K562 (cell line): ENCODE results near the gene CDAN1. TPM values are rescaled to one million over a fixed set of nuclear protein-coding genes. Genes with fewer than 3 reads are reported as not detected.

Source experiments
- ATAC-seq: fragments of 200-7000 bp; cut with Tn5 transposase; 3 replicates; pipeline ENCODE4 v1.9.1; 2020; ENCODE audit warnings: moderate library complexity
- BruUV-seq: library from RNA; stranded (reverse); fragments of 400-500 nt; replicated peaks from 2 replicates; lab custom pipeline; 2021; lab: Mats Ljungman, UMichigan
- CTCF ChIA-PET: fragments of 300-600 bp; formaldehyde crosslinking; extraction: SDS; loops from one replicate; lab custom pipeline; 2021; ENCODE audit warnings: low intra/inter-chr PET ratio; lab: Yijun Ruan, JAX
- POLR2A ChIA-PET: fragments of 300-600, 350-650 bp; sonication (Branson Sonifier 250); formaldehyde crosslinking; extraction: SDS; loops from one replicate; lab custom pipeline; 2021; ENCODE audit warnings: antibody characterized with exemption, inconsistent platforms; lab: Yijun Ruan, JAX
- DNase-seq, 4 experiments: peaks; one replicate each; pipeline versions ENCODE4 v3.0.0 to v3.0.0-alpha.2; 2011 to 2018; ENCODE audit warnings: low spot score in 3 of 4, mixed read lengths in 3 of 4; ENCODE audit errors: extremely low read depth in 1 of 4
- FAIRE-seq: peaks from 2 replicates; lab custom pipeline; 2011; peaks lifted over from hg19 to GRCh38; lab: Jason Lieb, UNC
- H2AFZ ChIP-seq: 2 replicates; pipeline ENCODE4 v1.6.0; 2011; ENCODE audit warnings: low read depth, low read length, control low read depth, inconsistent platforms
- H3K27ac ChIP-seq: fragments of 200-600 bp; 3 replicates; pipeline ENCODE4 v1.8.0; 2011; ENCODE audit warnings: low read depth, mild to moderate bottlenecking, control low read depth, inconsistent platforms, low read length, moderate library complexity, mixed read lengths; ENCODE audit errors: extremely low read depth
- H3K27me3 ChIP-seq, 2 experiments: fragments of 300-600 bp in 1 of 2; 2 replicates in 1 of 2; 3 replicates in 1 of 2; pipeline versions ENCODE4 v1.6.0 to v1.8.0; 2011; ENCODE audit warnings: inconsistent platforms in 2 of 2, low read length in 2 of 2, mild to moderate bottlenecking in 1 of 2, mixed read lengths in 1 of 2, moderate library complexity in 1 of 2; ENCODE audit not compliant: control insufficient read depth in 2 of 2, insufficient read depth in 2 of 2
- H3K36me3 ChIP-seq: fragments of 300-600 bp; 3 replicates; pipeline ENCODE4 v1.8.0; 2011; ENCODE audit warnings: mild to moderate bottlenecking, low read length, inconsistent platforms; ENCODE audit not compliant: control insufficient read depth, insufficient read depth
- H3K4me1 ChIP-seq, 2 experiments: fragments of 200-600 bp in 1 of 2; replicated peaks in 1 of 2; 2 replicates in 1 of 2; 3 replicates in 1 of 2; pipeline versions ENCODE4 v1.5.1 to v1.8.0; 2011; ENCODE audit warnings: inconsistent platforms in 2 of 2, low read length in 2 of 2, mild to moderate bottlenecking in 1 of 2, mixed read lengths in 1 of 2, moderate library complexity in 1 of 2; ENCODE audit not compliant: control insufficient read depth in 2 of 2, insufficient read depth in 2 of 2
- H3K4me2 ChIP-seq: 2 replicates; pipeline ENCODE4 v1.6.1; 2011; ENCODE audit warnings: low read length, control low read depth, inconsistent platforms, mixed read lengths; ENCODE audit not compliant: insufficient read depth
- H3K4me3 ChIP-seq: fragments of 200-600 bp; sonication (generic), shearing (Covaris generic); 2 replicates; pipeline ENCODE4 v1.5.1; 2016; ENCODE audit warnings: control low read depth, inconsistent platforms
- H3K79me2 ChIP-seq: fragments of 200-600 bp; 3 replicates; pipeline ENCODE4 v1.8.0; 2011; ENCODE audit warnings: low read length, inconsistent platforms; ENCODE audit not compliant: control insufficient read depth, insufficient read depth
- H3K9ac ChIP-seq, 2 experiments: 2 replicates each; pipeline versions ENCODE4 v1.6.0 to v1.6.1; 2011; ENCODE audit warnings: low read depth in 2 of 2, low read length in 2 of 2, control low read depth in 1 of 2, inconsistent platforms in 1 of 2, mild to moderate bottlenecking in 1 of 2, mixed read lengths in 1 of 2; ENCODE audit not compliant: insufficient read depth in 1 of 2
- H3K9me1 ChIP-seq: one replicate; pipeline ENCODE4 v1.6.0; 2011; ENCODE audit warnings: inconsistent platforms, mild to moderate bottlenecking, low read length, moderate library complexity; ENCODE audit not compliant: control insufficient read depth, insufficient read depth
- H3K9me3 ChIP-seq: replicated peaks from 2 replicates; pipeline ENCODE4 v1.5.1; 2011; ENCODE audit warnings: low read depth, low read length, inconsistent platforms; ENCODE audit not compliant: control insufficient read depth, insufficient read depth
- H4K20me1 ChIP-seq: replicated peaks from 2 replicates; pipeline ENCODE4 v1.6.1; 2011; ENCODE audit warnings: low read length, inconsistent platforms, mixed read lengths; ENCODE audit not compliant: control insufficient read depth, insufficient read depth
- STAT5B ChIP-seq: fragments of 250-450 bp; sonication (Bioruptor Pico); IDR thresholded peaks from 2 replicates; pipeline ENCODE4 v1.8.0; 2021; ENCODE audit warnings: mild to moderate bottlenecking, inconsistent platforms
- WGBS: fragments of 100-300 bp; shearing (Covaris generic); methylation state at CpG from one replicate; pipeline ENCODE4 v1.1.6; 2016; ENCODE audit warnings: low coverage, mixed read lengths; ENCODE audit not compliant: insufficient coverage; ENCODE audit errors: missing lambda C conversion rate; 5-methylcytosine and 5-hydroxymethylcytosine counted together
- in situ Hi-C: fragments of 300-500 bp; cut with MboI; formaldehyde crosslinking; loops from 4 replicates; pipeline ENCODE4 v1.15.0; 2018; ENCODE audit warnings: inconsistent platforms, mixed read lengths
- intact Hi-C: fragments of 100-400 bp; cut with micrococcal nuclease; formaldehyde crosslinking; loops from 2 replicates; pipeline ENCODE4 v1.14.2; 2022
- polyA plus RNA-seq, 8 experiments: library from polyadenylated mRNA; depleted of rRNA in 4 of 8; stranded (reverse) in 5 of 8; unstranded in 3 of 8; fragments of >200 nt; fragmentation: Nextera tagmentation in 2 of 8; fragmentation: Illumina TruSeq in 1 of 8; extraction: Ambion mirVana in 2 of 8; extraction: Trizol in 1 of 8; gene quantifications; 2 replicates each; pipeline versions ENCODE4 v1.2.1 to v1.2.3, GENCODE V29; 2011 to 2014; ENCODE audit warnings: inconsistent platforms in 1 of 8, missing spikeins in 1 of 8
- total RNA-seq, 7 experiments: library from RNA; depleted of rRNA in 6 of 7; stranded (reverse); fragments of >200 nt in 6 of 7; fragmentation: Illumina TruSeq in 2 of 7; extraction: Trizol in 2 of 7; gene quantifications; 2 replicates each; pipeline versions ENCODE4 v1.2.1 to v1.2.3, GENCODE V29; 2011 to 2021; ENCODE audit warnings: low replicate concordance in 1 of 7
- TF ChIP-seq, protein P1 (sequence below), 3 experiments: IDR thresholded peaks in 2 of 3; conservative IDR thresholded peaks in 1 of 3; 2 replicates each; pipeline ENCODE4 v1.5.1; 2011 to 2012; ENCODE audit warnings: low read length in 3 of 3, mild to moderate bottlenecking in 3 of 3, control low read depth in 2 of 3, improper control_type of control experiment in 1 of 3, inconsistent platforms in 1 of 3, low read depth in 1 of 3, mixed read lengths in 1 of 3, moderate library complexity in 1 of 3; ENCODE audit not compliant: insufficient read depth in 2 of 3
- TF ChIP-seq, protein P2 (sequence below), 2 experiments: fragments of 450-650 bp; IDR thresholded peaks; 2 replicates each; pipeline ENCODE4 v1.6.1; 2018; ENCODE audit warnings: mild to moderate bottlenecking in 2 of 2, low read depth in 1 of 2; ENCODE audit not compliant: partially characterized antibody in 2 of 2
- TF ChIP-seq, protein P3 (sequence below): fragments of 250-450 bp; sonication (Bioruptor Pico); IDR thresholded peaks from 2 replicates; pipeline ENCODE4 v1.5.0; 2020; ENCODE audit warnings: mild to moderate bottlenecking

CDAN1 gene
- total and polyA plus RNA-seq, 9 of the 15 experiments (the other 6 are each of a cell fraction or from before 2014, with no cell fraction given) = 1.6 to 34.4 (median 13.8) TPM

DNA sequence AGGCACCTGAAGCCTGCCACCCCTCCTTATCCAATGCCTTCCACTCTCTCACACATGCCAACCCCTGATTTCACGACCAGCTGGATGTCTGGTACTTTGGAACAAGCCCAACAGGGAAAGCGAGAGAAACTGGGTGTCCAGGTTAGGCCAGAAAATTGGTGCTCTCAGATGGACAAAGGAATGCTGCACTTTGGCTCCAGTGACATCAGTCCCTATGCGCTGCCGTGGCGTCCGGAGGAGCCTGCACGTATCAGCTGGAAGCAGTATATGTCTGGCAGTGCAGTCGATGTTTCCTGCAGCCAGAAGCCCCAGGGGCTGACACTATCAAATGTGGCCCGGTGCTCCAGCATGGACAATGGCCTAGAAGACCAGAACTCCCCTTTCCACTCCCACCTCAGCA lies 45.2 kb downstream of the CDAN1 start:
- no peaks in the 10 kb centered on the region for H3K79me2 ChIP-seq
- no TSS peak for BruUV-seq
- no peaks in the 10 kb centered on the region for H3K9me3 ChIP-seq
- no peaks in the 10 kb centered on the region for H3K36me3 ChIP-seq
- TF ChIP-seq STAT5B (CRISPR knock-in tag) = no peak
- TF ChIP-seq, protein P1, sequence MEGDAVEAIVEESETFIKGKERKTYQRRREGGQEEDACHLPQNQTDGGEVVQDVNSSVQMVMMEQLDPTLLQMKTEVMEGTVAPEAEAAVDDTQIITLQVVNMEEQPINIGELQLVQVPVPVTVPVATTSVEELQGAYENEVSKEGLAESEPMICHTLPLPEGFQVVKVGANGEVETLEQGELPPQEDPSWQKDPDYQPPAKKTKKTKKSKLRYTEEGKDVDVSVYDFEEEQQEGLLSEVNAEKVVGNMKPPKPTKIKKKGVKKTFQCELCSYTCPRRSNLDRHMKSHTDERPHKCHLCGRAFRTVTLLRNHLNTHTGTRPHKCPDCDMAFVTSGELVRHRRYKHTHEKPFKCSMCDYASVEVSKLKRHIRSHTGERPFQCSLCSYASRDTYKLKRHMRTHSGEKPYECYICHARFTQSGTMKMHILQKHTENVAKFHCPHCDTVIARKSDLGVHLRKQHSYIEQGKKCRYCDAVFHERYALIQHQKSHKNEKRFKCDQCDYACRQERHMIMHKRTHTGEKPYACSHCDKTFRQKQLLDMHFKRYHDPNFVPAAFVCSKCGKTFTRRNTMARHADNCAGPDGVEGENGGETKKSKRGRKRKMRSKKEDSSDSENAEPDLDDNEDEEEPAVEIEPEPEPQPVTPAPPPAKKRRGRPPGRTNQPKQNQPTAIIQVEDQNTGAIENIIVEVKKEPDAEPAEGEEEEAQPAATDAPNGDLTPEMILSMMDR (IDR thresholded peaks at IDR 0.05 in 2 of 3, conservative IDR thresholded peaks at IDR 0.05 in 1 of 3; ENCODE audit: insufficient read depth in 2 of 3, low read depth in 1 of 3, low read length in 3 of 3) = no peak
- TF ChIP-seq, protein P2, sequence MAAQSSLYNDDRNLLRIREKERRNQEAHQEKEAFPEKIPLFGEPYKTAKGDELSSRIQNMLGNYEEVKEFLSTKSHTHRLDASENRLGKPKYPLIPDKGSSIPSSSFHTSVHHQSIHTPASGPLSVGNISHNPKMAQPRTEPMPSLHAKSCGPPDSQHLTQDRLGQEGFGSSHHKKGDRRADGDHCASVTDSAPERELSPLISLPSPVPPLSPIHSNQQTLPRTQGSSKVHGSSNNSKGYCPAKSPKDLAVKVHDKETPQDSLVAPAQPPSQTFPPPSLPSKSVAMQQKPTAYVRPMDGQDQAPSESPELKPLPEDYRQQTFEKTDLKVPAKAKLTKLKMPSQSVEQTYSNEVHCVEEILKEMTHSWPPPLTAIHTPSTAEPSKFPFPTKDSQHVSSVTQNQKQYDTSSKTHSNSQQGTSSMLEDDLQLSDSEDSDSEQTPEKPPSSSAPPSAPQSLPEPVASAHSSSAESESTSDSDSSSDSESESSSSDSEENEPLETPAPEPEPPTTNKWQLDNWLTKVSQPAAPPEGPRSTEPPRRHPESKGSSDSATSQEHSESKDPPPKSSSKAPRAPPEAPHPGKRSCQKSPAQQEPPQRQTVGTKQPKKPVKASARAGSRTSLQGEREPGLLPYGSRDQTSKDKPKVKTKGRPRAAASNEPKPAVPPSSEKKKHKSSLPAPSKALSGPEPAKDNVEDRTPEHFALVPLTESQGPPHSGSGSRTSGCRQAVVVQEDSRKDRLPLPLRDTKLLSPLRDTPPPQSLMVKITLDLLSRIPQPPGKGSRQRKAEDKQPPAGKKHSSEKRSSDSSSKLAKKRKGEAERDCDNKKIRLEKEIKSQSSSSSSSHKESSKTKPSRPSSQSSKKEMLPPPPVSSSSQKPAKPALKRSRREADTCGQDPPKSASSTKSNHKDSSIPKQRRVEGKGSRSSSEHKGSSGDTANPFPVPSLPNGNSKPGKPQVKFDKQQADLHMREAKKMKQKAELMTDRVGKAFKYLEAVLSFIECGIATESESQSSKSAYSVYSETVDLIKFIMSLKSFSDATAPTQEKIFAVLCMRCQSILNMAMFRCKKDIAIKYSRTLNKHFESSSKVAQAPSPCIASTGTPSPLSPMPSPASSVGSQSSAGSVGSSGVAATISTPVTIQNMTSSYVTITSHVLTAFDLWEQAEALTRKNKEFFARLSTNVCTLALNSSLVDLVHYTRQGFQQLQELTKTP (IDR thresholded peaks at IDR 0.05; ENCODE audit: low read depth in 1 of 2, partially characterized antibody in 2 of 2) = no peak
- TF ChIP-seq, protein P3, sequence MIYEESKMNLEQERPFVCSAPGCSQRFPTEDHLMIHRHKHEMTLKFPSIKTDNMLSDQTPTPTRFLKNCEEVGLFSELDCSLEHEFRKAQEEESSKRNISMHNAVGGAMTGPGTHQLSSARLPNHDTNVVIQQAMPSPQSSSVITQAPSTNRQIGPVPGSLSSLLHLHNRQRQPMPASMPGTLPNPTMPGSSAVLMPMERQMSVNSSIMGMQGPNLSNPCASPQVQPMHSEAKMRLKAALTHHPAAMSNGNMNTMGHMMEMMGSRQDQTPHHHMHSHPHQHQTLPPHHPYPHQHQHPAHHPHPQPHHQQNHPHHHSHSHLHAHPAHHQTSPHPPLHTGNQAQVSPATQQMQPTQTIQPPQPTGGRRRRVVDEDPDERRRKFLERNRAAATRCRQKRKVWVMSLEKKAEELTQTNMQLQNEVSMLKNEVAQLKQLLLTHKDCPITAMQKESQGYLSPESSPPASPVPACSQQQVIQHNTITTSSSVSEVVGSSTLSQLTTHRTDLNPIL (CRISPR knock-in tag) = no peak
- no peak overlapping the region for H3K9ac ChIP-seq
- WGBS = 65% methylated on average over 9 of the region's 9 CpGs
- ChIA-PET CTCF (no interaction called here), POLR2A (no interaction called here)
- H4K20me1 ChIP-seq = peaks cover 3% of the 10 kb centered on the region; the same call in 1 of the 2 replicates
- H3K27ac ChIP-seq = no peak overlapping the region
- no peaks in the 10 kb centered on the region for H3K9me1 ChIP-seq
- ATAC-seq (no peak), DNase-seq (no peak), FAIRE-seq (no peak)
- no peaks in the 10 kb centered on the region for H3K27me3 ChIP-seq
- H3K4me3 ChIP-seq = no peak overlapping the region
- intact Hi-C loops = no loop called here
- no peak overlapping the region for H3K4me2 ChIP-seq
- in situ Hi-C loops = no loop called here
- H3K4me1 ChIP-seq = no peaks in the 10 kb centered on the region; a peak in 2 of 5 replicates
- no peak overlapping the region for H2AFZ ChIP-seq
